Caco-2 (cell line): Measurements from ENCODE around the gene FBXO5. TPM values are rescaled to one million over a fixed set of nuclear protein-coding genes. Genes with fewer than 3 reads are reported as not detected.

ENCODE experiments used
- BruUV-seq: library from RNA; stranded (reverse); fragments of 400-500 nt; replicated peaks from 2 replicates; lab custom pipeline; 2021; lab: Mats Ljungman, UMichigan
- CTCF ChIA-PET: fragments of 300-600 bp; sonication (Branson Sonifier 250); formaldehyde crosslinking; loops from one replicate; lab custom pipeline; 2022; ENCODE audit warnings: antibody characterized with exemption; lab: Charles Lee
- POLR2A ChIA-PET: fragments of 300-600 bp; sonication (Branson Sonifier 250); formaldehyde crosslinking; loops from one replicate; lab custom pipeline; 2022; ENCODE audit warnings: antibody characterized with exemption; lab: Charles Lee
- DNase-seq, 2 experiments: peaks; one replicate each; pipeline versions ENCODE4 v3.0.0 to v3.0.0-alpha.2; 2020 to 2022
- H3K27me3 ChIP-seq: replicated peaks from 2 replicates; pipeline ENCODE4 v1.6.0; 2011; ENCODE audit warnings: low read length; ENCODE audit not compliant: control insufficient read depth, insufficient read depth
- H3K36me3 ChIP-seq: 2 replicates; pipeline ENCODE4 v1.5.1; 2011; ENCODE audit warnings: low read length; ENCODE audit not compliant: control insufficient read depth, insufficient read depth
- H3K4me1 ChIP-seq: fragments of 250-450 bp; sonication (Bioruptor Pico); 2 replicates; pipeline ENCODE4 v1.5.1; 2020; ENCODE audit warnings: mild to moderate bottlenecking
- H3K4me3 ChIP-seq: 2 replicates; pipeline ENCODE4 v1.5.1; 2011; ENCODE audit warnings: low read depth, mild to moderate bottlenecking, control low read depth, low read length
- H3K9me3 ChIP-seq: fragments of 250-450 bp; sonication (Bioruptor Pico); 2 replicates; pipeline ENCODE4 v1.5.1; 2020; ENCODE audit warnings: mild to moderate bottlenecking, moderate library complexity
- H3K27ac Mint-ChIP-seq: one replicate; pipeline ENCODE4 v1.8.0; 2022; ENCODE audit warnings: mixed read lengths; ENCODE audit not compliant: unreplicated experiment
- H3K27me3 Mint-ChIP-seq: one replicate; pipeline ENCODE4 v1.8.0; 2022; ENCODE audit warnings: mixed read lengths; ENCODE audit not compliant: insufficient read depth, unreplicated experiment
- H3K36me3 Mint-ChIP-seq: one replicate; pipeline ENCODE4 v1.8.0; 2022; ENCODE audit warnings: mild to moderate bottlenecking, mixed read lengths; ENCODE audit not compliant: insufficient read depth, unreplicated experiment
- H3K4me1 Mint-ChIP-seq: one replicate; pipeline ENCODE4 v1.8.0; 2022; ENCODE audit warnings: low read depth, mixed read lengths; ENCODE audit not compliant: unreplicated experiment
- H3K4me3 Mint-ChIP-seq: one replicate; pipeline ENCODE4 v1.8.0; 2022; ENCODE audit warnings: mild to moderate bottlenecking, moderate library complexity, mixed read lengths; ENCODE audit not compliant: unreplicated experiment
- H3K9me3 Mint-ChIP-seq: one replicate; pipeline ENCODE4 v1.8.0; 2022; ENCODE audit warnings: mixed read lengths; ENCODE audit not compliant: unreplicated experiment
- CTCF ChIP-seq, 2 experiments: fragments of 200-600 bp in 1 of 2; IDR thresholded peaks; 1 replicate in 1 of 2; 2 replicates in 1 of 2; pipeline versions ENCODE4 v1.5.1 to v1.8.0; 2011 to 2022; ENCODE audit warnings: antibody characterized with exemption in 1 of 2, control low read depth in 1 of 2, inconsistent platforms in 1 of 2, low read depth in 1 of 2, low read length in 1 of 2, mild to moderate bottlenecking in 1 of 2, moderate library complexity in 1 of 2; ENCODE audit not compliant: insufficient read depth in 1 of 2, severe bottlenecking in 1 of 2, unreplicated experiment in 1 of 2
- intact Hi-C: fragments of 100-400 bp; cut with micrococcal nuclease; formaldehyde crosslinking; loops from one replicate; pipeline ENCODE4 v1.10.0; 2022; ENCODE audit not compliant: unreplicated experiment
- total RNA-seq: library from RNA; stranded (reverse); gene quantifications from 2 replicates; pipeline ENCODE4 v1.2.3, GENCODE V29; 2022

The FBXO5 gene
- total RNA-seq, 1 experiment from 2014 or later: 35.5 TPM

- no peak for DNase-seq
- Mint-ChIP-seq H3K36me3 (no peaks in the 10 kb centered on the region), H3K4me3 (no peak overlapping the region), H3K27ac (no peak overlapping the region), H3K27me3 (peaks cover 9% of the 10 kb centered on the region), H3K4me1 (peaks cover 6% of the 10 kb centered on the region), H3K9me3 (no peaks in the 10 kb centered on the region)
- intact Hi-C loops: no loop called here
- H3K9me3 ChIP-seq: no peaks in the 10 kb centered on the region
- H3K27me3 ChIP-seq: no peaks in the 10 kb centered on the region
- CTCF ChIA-PET: no interaction called here
- no peak for TF ChIP-seq CTCF (IDR thresholded peaks at IDR 0.05; ENCODE audit: insufficient read depth in 1 of 2, low read depth in 1 of 2, low read length in 1 of 2, severe bottlenecking in 1 of 2, unreplicated experiment in 1 of 2)
- no peak overlapping the region for H3K4me3 ChIP-seq
- BruUV-seq: no TSS peak
- H3K4me1 ChIP-seq: no peaks in the 10 kb centered on the region
- H3K36me3 ChIP-seq: no peaks in the 10 kb centered on the region
- POLR2A ChIA-PET: no interaction called here
These were observed 44.6 kb upstream of the FBXO5 start for GRCh38 chr6:153027480-153027879.

GRCh38 chr6:153024709-153025017 lies 41.8 kb upstream of the FBXO5 start:
- no peaks in the 10 kb centered on the region for H3K4me1 ChIP-seq
- no peaks in the 10 kb centered on the region for H3K27me3 ChIP-seq
- no peak for TF ChIP-seq CTCF (IDR thresholded peaks at IDR 0.05; ENCODE audit: insufficient read depth in 1 of 2, low read depth in 1 of 2, low read length in 1 of 2, severe bottlenecking in 1 of 2, unreplicated experiment in 1 of 2)
- no peaks in the 10 kb centered on the region for H3K36me3 ChIP-seq
- CTCF ChIA-PET: no interaction called here
- no peak for DNase-seq
- intact Hi-C loops: loop anchor here (1.0 to 2.0 kb wide), 4 partner anchors 22 to 160 kb away; partner anchors contain the start of genes FBXO5 and MTRF1L
- H3K4me1 Mint-ChIP-seq: no peaks in the 10 kb centered on the region
- H3K27ac Mint-ChIP-seq: no peak overlapping the region
- no peak overlapping the region for H3K4me3 Mint-ChIP-seq
- H3K9me3 Mint-ChIP-seq: no peaks in the 10 kb centered on the region
- H3K9me3 ChIP-seq: no peaks in the 10 kb centered on the region
- no TSS peak for BruUV-seq
- H3K36me3 Mint-ChIP-seq: no peaks in the 10 kb centered on the region
- peaks cover 9% of the 10 kb centered on the region for H3K27me3 Mint-ChIP-seq
- POLR2A ChIA-PET: no interaction called here
- no peak overlapping the region for H3K4me3 ChIP-seq

- no peak overlapping the region for H3K4me3 Mint-ChIP-seq
- H3K4me1 Mint-ChIP-seq: no peaks in the 10 kb centered on the region
- peaks cover 9% of the 10 kb centered on the region for H3K27me3 Mint-ChIP-seq
- BruUV-seq: no TSS peak
- H3K9me3 ChIP-seq: no peaks in the 10 kb centered on the region
- peak; percentile 52 to 59 for DNase-seq
- no peaks in the 10 kb centered on the region for H3K36me3 ChIP-seq
- ChIA-PET POLR2A (no interaction called here), CTCF (no interaction called here)
- intact Hi-C loops: loop anchor here (1.0 to 2.0 kb wide), 4 partner anchors 22 to 160 kb away; partner anchors contain the start of genes FBXO5 and MTRF1L
- no peaks in the 10 kb centered on the region for H3K4me1 ChIP-seq
- H3K36me3 Mint-ChIP-seq: no peaks in the 10 kb centered on the region
- no peaks in the 10 kb centered on the region for H3K27me3 ChIP-seq
- H3K9me3 Mint-ChIP-seq: no peaks in the 10 kb centered on the region
- no peak overlapping the region for H3K27ac Mint-ChIP-seq
- peak; percentile 66 to 72 for TF ChIP-seq CTCF (IDR thresholded peaks at IDR 0.05; ENCODE audit: insufficient read depth in 1 of 2, low read depth in 1 of 2, low read length in 1 of 2, severe bottlenecking in 1 of 2, unreplicated experiment in 1 of 2)
- H3K4me3 ChIP-seq: no peak overlapping the region
These were observed 41.3 kb upstream of the FBXO5 start for GRCh38 chr6:153023977-153024708.
